ENCODE measurements around the gene ANKRD16.
A peak's percentile ranks its signal among the peaks of the same experiment; 100 is the strongest.
"Not testable (repeated sequence)": the region's sequence is repeated elsewhere in the genome, so short reads cannot be mapped to it uniquely, and the experiment has no call there.

Gene ANKRD16

GRCh38 chr10:5876181-5876768, 13.4 kb downstream of the ANKRD16 start:
- TF ChIP-seq ZFX (IDR thresholded peaks at IDR 0.05; ENCODE audit: borderline replicate concordance) (no peak), CTCF (IDR thresholded peaks at IDR 0.05) (no peak)
- no peak overlapping the region for H3K27ac ChIP-seq

- peak; percentile 84 for TF ChIP-seq CTCF (IDR thresholded peaks at IDR 0.05)
- TF ChIP-seq ZFX (IDR thresholded peaks at IDR 0.05; ENCODE audit: borderline replicate concordance) = no peak
- H3K27ac ChIP-seq = no peak overlapping the region
Observed at GRCh38 chr10:5873515-5873995, 16.1 kb downstream of the ANKRD16 start.

- no peak overlapping the region for H3K27ac ChIP-seq
- TF ChIP-seq ZFX (IDR thresholded peaks at IDR 0.05; ENCODE audit: borderline replicate concordance) (no peak), CTCF (IDR thresholded peaks at IDR 0.05) (no peak)
Observed at GRCh38 chr10:5871596-5871995, 18.1 kb downstream of the ANKRD16 start.

- H3K27ac ChIP-seq = no peak overlapping the region
- TF ChIP-seq CTCF (IDR thresholded peaks at IDR 0.05) (no peak), ZFX (IDR thresholded peaks at IDR 0.05; ENCODE audit: borderline replicate concordance) (no peak)
Observed at GRCh38 chr10:5869156-5869555, 20.5 kb downstream of the ANKRD16 start.

GRCh38 chr10:5868383-5868782, 21.3 kb downstream of the ANKRD16 start:
- not testable (repeated sequence) for H3K27ac ChIP-seq

- not testable (repeated sequence) for H3K27ac ChIP-seq
Observed at GRCh38 chr10:5867091-5867615, 22.5 kb downstream of the ANKRD16 start.

GRCh38 chr10:5866451-5867081, 23.1 kb downstream of the ANKRD16 start:
- H3K27ac ChIP-seq = not testable (repeated sequence)

GRCh38 chr10:5862981-5863685, 26.6 kb downstream of the ANKRD16 start:
- not testable (repeated sequence) for H3K27ac ChIP-seq

GRCh38 chr10:5862360-5862961, 27.2 kb downstream of the ANKRD16 start:
- TF ChIP-seq CTCF (IDR thresholded peaks at IDR 0.05) = no peak
- no peak for TF ChIP-seq ZFX (IDR thresholded peaks at IDR 0.05; ENCODE audit: borderline replicate concordance)
- no peak overlapping the region for H3K27ac ChIP-seq
